HEK293 (cell line): Measurements from ENCODE around the gene EMP3.

Source experiments
- BCL11A ChIP-seq: fragments of 450-650 bp; formaldehyde crosslinking; IDR thresholded peaks from 2 replicates; pipeline ENCODE4 v1.5.1; 2016; ENCODE audit warnings: low read depth, missing biosample characterization, missing genetic modification characterization
- BCL11B ChIP-seq: fragments of 450-650 bp; formaldehyde crosslinking; IDR thresholded peaks from 2 replicates; pipeline ENCODE4 v1.5.1; 2016; ENCODE audit warnings: low read depth, missing biosample characterization, missing genetic modification characterization
- HIC1 ChIP-seq: fragments of 450-650 bp; formaldehyde crosslinking; IDR thresholded peaks from 2 replicates; pipeline ENCODE4 v1.5.1; 2016; ENCODE audit warnings: missing biosample characterization, missing genetic modification characterization
- HOXA7 ChIP-seq: sonication (generic); formaldehyde crosslinking; IDR thresholded peaks from 2 replicates; pipeline ENCODE4 v1.8.1; 2022; ENCODE audit warnings: missing genetic modification reagents, borderline replicate concordance
- KLF10 ChIP-seq: fragments of 450-650 bp; IDR thresholded peaks from 2 replicates; pipeline ENCODE4 v1.5.1; 2018; ENCODE audit warnings: missing biosample characterization, mild to moderate bottlenecking, missing genetic modification characterization
- PRDM1 ChIP-seq: fragments of 450-650 bp; formaldehyde crosslinking; IDR thresholded peaks from 2 replicates; pipeline ENCODE4; 2016; ENCODE audit warnings: missing biosample characterization, missing genetic modification characterization
- SCRT1 ChIP-seq: fragments of 450-650 bp; formaldehyde crosslinking; IDR thresholded peaks from 2 replicates; pipeline ENCODE4 v1.5.1; 2016; ENCODE audit warnings: missing biosample characterization, missing genetic modification characterization, borderline replicate concordance
- ZBTB21 ChIP-seq: fragments of 450-650 bp; formaldehyde crosslinking; IDR thresholded peaks from 2 replicates; pipeline ENCODE4 v1.5.1; 2017; ENCODE audit warnings: missing biosample characterization, missing genetic modification characterization
- ZFP37 ChIP-seq: fragments of 450-650 bp; formaldehyde crosslinking; IDR thresholded peaks from 2 replicates; pipeline ENCODE4 v1.5.1; 2016; ENCODE audit warnings: missing biosample characterization, missing genetic modification characterization
- ZNF10 ChIP-seq: fragments of 450-650 bp; formaldehyde crosslinking; IDR thresholded peaks from 2 replicates; pipeline ENCODE4 v1.5.1; 2017; ENCODE audit warnings: missing biosample characterization, missing genetic modification characterization
- ZNF146 ChIP-seq: fragments of 450-650 bp; formaldehyde crosslinking; IDR thresholded peaks from 2 replicates; pipeline ENCODE4 v1.5.1; 2016; ENCODE audit warnings: missing biosample characterization, missing genetic modification characterization
- ZNF174 ChIP-seq: fragments of 450-650 bp; formaldehyde crosslinking; IDR thresholded peaks from 2 replicates; pipeline ENCODE4 v1.5.0; 2017; ENCODE audit warnings: missing biosample characterization, mild to moderate bottlenecking, missing genetic modification characterization
- ZNF202 ChIP-seq: fragments of 450-650 bp; formaldehyde crosslinking; IDR thresholded peaks from 2 replicates; pipeline ENCODE4 v1.5.1; 2016; ENCODE audit warnings: missing biosample characterization, missing genetic modification characterization, borderline replicate concordance
- ZNF214 ChIP-seq: fragments of 450-650 bp; formaldehyde crosslinking; IDR thresholded peaks from 2 replicates; pipeline ENCODE4 v1.5.1; 2017; ENCODE audit warnings: missing biosample characterization, mild to moderate bottlenecking, missing genetic modification characterization, borderline replicate concordance
- ZNF266 ChIP-seq: fragments of 450-650 bp; formaldehyde crosslinking; IDR thresholded peaks from 2 replicates; pipeline ENCODE4 v1.5.1; 2016; ENCODE audit warnings: missing biosample characterization, missing genetic modification characterization, low read depth
- ZNF335 ChIP-seq: fragments of 450-650 bp; formaldehyde crosslinking; conservative IDR thresholded peaks from 2 replicates; pipeline ENCODE4 v1.5.1; 2016; ENCODE audit warnings: missing biosample characterization, missing genetic modification characterization
- ZNF394 ChIP-seq: fragments of 450-650 bp; formaldehyde crosslinking; IDR thresholded peaks from 2 replicates; pipeline ENCODE4 v1.5.1; 2016; ENCODE audit warnings: missing biosample characterization, missing genetic modification characterization, mild to moderate bottlenecking, moderate library complexity, borderline replicate concordance
- ZNF423 ChIP-seq: fragments of 450-650 bp; formaldehyde crosslinking; IDR thresholded peaks from 2 replicates; pipeline ENCODE4 v1.5.1; 2016; ENCODE audit warnings: missing biosample characterization, missing genetic modification characterization
- ZNF433 ChIP-seq: fragments of 450-650 bp; formaldehyde crosslinking; IDR thresholded peaks from 2 replicates; pipeline ENCODE4 v1.5.1; 2016; ENCODE audit warnings: missing biosample characterization, missing genetic modification characterization, low read depth
- ZNF473 ChIP-seq: fragments of 450-650 bp; formaldehyde crosslinking; IDR thresholded peaks from 2 replicates; pipeline ENCODE4 v1.5.1; 2017; ENCODE audit warnings: missing biosample characterization, missing genetic modification characterization
- ZNF548 ChIP-seq: fragments of 450-650 bp; formaldehyde crosslinking; IDR thresholded peaks from 2 replicates; pipeline ENCODE4 v1.5.1; 2016; ENCODE audit warnings: missing biosample characterization, missing genetic modification characterization
- ZNF580 ChIP-seq: fragments of 450-650 bp; formaldehyde crosslinking; IDR thresholded peaks from 2 replicates; pipeline ENCODE4 v1.5.1; 2016; ENCODE audit warnings: missing biosample characterization, missing genetic modification characterization
- ZNF621 ChIP-seq: fragments of 450-650 bp; formaldehyde crosslinking; IDR thresholded peaks from 2 replicates; pipeline ENCODE4 v1.5.1; 2017; ENCODE audit warnings: missing biosample characterization, missing genetic modification characterization
- ZNF658 ChIP-seq: fragments of 450-650 bp; formaldehyde crosslinking; IDR thresholded peaks from 2 replicates; pipeline ENCODE4; 2016; ENCODE audit warnings: missing biosample characterization, missing genetic modification characterization
- ZNF664 ChIP-seq: fragments of 450-650 bp; formaldehyde crosslinking; IDR thresholded peaks from 2 replicates; pipeline ENCODE4 v1.5.1; 2016; ENCODE audit warnings: missing biosample characterization, missing genetic modification characterization
- ZNF707 ChIP-seq: fragments of 450-650 bp; formaldehyde crosslinking; IDR thresholded peaks from 2 replicates; pipeline ENCODE4 v1.5.1; 2016; ENCODE audit warnings: missing biosample characterization, missing genetic modification characterization
- ZNF777 ChIP-seq: fragments of 450-650 bp; formaldehyde crosslinking; IDR thresholded peaks from 2 replicates; pipeline ENCODE4 v1.5.1; 2017; ENCODE audit warnings: missing biosample characterization, missing genetic modification characterization, borderline replicate concordance
- ZSCAN16 ChIP-seq: fragments of 450-650 bp; formaldehyde crosslinking; IDR thresholded peaks from 2 replicates; pipeline ENCODE4 v1.5.1; 2016; ENCODE audit warnings: missing biosample characterization, missing genetic modification characterization
- ZXDB ChIP-seq: fragments of 450-650 bp; formaldehyde crosslinking; IDR thresholded peaks from 2 replicates; pipeline ENCODE4 v1.5.1; 2016; ENCODE audit warnings: missing biosample characterization, missing genetic modification characterization
- TF ChIP-seq, protein P1 (sequence below): fragments of 450-650 bp; formaldehyde crosslinking; IDR thresholded peaks from 2 replicates; pipeline ENCODE4 v1.5.1; 2017; ENCODE audit warnings: missing biosample characterization, missing genetic modification characterization
- TF ChIP-seq, protein P2 (sequence below): fragments of 450-650 bp; IDR thresholded peaks from 2 replicates; pipeline ENCODE4 v1.5.1; 2018; ENCODE audit warnings: missing biosample characterization, missing genetic modification characterization
- TF ChIP-seq, protein P3 (sequence below): fragments of 450-650 bp; formaldehyde crosslinking; IDR thresholded peaks from 2 replicates; pipeline ENCODE4 v1.5.1; 2016; ENCODE audit warnings: missing biosample characterization, missing genetic modification characterization
- TF ChIP-seq, protein P4 (sequence below): fragments of 450-650 bp; IDR thresholded peaks from 2 replicates; pipeline ENCODE4 v1.5.1; 2018; ENCODE audit warnings: missing biosample characterization, mild to moderate bottlenecking, missing genetic modification characterization

The EMP3 gene

GRCh38 chr19:48362716-48363499, 37.6 kb downstream of the EMP3 start (continued):
- TF ChIP-seq ZNF433 (no peak), ZNF473 (tag by site-specific recombination) (no peak), BCL11B (tag by site-specific recombination) (no peak), ZNF707 (tag by site-specific recombination) (no peak), SCRT1 (tag by site-specific recombination) (no peak), ZNF658 (tag by site-specific recombination) (no peak), ZNF335 (tag by site-specific recombination) (peak; percentile 81; the same call in 1 of the 2 replicates), HOXA7 (CRISPR knock-in tag) (no peak), ZBTB21 (no peak), ZNF664 (no peak), ZNF10 (no peak), ZNF621 (no peak), ZSCAN16 (tag by site-specific recombination) (no peak), ZXDB (tag by site-specific recombination) (no peak), ZNF202 (tag by site-specific recombination) (no peak), ZNF423 (tag by site-specific recombination) (0 out of 2 replicates have a peak, but pooled peaks have one; percentile 11), ZNF174 (tag by site-specific recombination) (no peak), ZNF146 (tag by site-specific recombination) (no peak), ZNF548 (tag by site-specific recombination) (no peak), ZNF580 (tag by site-specific recombination) (no peak), ZFP37 (tag by site-specific recombination) (no peak), ZNF266 (tag by site-specific recombination) (no peak), HIC1 (tag by site-specific recombination) (no peak), ZNF214 (tag by site-specific recombination) (no peak), BCL11A (no peak), KLF10 (no peak), PRDM1 (tag by site-specific recombination) (no peak), ZNF394 (tag by site-specific recombination) (peak; percentile 67; the same call in 1 of the 2 replicates), ZNF777 (tag by site-specific recombination) (no peak)
- TF ChIP-seq, protein P1, sequence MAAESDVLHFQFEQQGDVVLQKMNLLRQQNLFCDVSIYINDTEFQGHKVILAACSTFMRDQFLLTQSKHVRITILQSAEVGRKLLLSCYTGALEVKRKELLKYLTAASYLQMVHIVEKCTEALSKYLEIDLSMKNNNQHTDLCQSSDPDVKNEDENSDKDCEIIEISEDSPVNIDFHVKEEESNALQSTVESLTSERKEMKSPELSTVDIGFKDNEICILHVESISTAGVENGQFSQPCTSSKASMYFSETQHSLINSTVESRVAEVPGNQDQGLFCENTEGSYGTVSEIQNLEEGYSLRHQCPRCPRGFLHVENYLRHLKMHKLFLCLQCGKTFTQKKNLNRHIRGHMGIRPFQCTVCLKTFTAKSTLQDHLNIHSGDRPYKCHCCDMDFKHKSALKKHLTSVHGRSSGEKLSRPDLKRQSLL (tag by site-specific recombination) = no peak
- TF ChIP-seq, protein P2, sequence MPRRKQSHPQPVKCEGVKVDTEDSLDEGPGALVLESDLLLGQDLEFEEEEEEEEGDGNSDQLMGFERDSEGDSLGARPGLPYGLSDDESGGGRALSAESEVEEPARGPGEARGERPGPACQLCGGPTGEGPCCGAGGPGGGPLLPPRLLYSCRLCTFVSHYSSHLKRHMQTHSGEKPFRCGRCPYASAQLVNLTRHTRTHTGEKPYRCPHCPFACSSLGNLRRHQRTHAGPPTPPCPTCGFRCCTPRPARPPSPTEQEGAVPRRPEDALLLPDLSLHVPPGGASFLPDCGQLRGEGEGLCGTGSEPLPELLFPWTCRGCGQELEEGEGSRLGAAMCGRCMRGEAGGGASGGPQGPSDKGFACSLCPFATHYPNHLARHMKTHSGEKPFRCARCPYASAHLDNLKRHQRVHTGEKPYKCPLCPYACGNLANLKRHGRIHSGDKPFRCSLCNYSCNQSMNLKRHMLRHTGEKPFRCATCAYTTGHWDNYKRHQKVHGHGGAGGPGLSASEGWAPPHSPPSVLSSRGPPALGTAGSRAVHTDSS = 0 out of 2 replicates have a peak, but pooled peaks have one; percentile 17
- TF ChIP-seq, protein P3, sequence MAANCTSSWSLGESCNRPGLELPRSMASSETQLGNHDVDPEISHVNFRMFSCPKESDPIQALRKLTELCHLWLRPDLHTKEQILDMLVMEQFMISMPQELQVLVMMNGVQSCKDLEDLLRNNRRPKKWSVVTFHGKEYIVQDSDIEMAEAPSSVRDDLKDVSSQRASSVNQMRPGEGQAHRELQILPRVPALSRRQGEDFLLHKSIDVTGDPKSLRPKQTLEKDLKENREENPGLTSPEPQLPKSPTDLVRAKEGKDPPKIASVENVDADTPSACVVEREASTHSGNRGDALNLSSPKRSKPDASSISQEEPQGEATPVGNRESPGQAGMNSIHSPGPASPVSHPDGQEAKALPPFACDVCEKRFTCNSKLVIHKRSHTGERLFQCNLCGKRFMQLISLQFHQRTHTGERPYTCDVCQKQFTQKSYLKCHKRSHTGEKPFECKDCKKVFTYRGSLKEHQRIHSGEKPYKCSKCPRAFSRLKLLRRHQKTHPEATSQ = no peak
- TF ChIP-seq, protein P4, sequence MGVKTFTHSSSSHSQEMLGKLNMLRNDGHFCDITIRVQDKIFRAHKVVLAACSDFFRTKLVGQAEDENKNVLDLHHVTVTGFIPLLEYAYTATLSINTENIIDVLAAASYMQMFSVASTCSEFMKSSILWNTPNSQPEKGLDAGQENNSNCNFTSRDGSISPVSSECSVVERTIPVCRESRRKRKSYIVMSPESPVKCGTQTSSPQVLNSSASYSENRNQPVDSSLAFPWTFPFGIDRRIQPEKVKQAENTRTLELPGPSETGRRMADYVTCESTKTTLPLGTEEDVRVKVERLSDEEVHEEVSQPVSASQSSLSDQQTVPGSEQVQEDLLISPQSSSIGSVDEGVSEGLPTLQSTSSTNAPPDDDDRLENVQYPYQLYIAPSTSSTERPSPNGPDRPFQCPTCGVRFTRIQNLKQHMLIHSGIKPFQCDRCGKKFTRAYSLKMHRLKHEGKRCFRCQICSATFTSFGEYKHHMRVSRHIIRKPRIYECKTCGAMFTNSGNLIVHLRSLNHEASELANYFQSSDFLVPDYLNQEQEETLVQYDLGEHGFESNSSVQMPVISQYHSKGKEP (tag by site-specific recombination) = 0 out of 2 replicates have a peak, but pooled peaks have one; percentile 6
